ENCODE measurements around the gene CXCL8.

DNA sequence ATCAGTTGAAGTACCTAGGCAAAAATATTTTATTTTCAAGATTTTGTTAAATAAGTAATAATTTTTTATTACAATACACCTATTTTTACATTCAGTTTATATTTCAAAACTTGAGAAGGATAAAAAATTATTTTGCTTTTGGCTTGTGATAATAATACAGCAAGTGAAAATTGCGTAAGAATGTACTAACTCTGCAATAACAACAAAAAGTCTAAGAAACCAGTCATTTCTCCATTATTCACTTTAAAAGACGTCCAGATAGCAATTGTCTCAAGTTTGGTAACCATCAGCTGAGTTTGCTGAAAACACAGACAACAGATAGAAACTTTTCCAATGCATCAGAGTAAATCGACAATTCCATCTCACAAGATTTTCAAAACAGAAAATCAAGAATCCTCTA lies 12.1 kb downstream of the CXCL8 start:
- TF ChIP-seq CTCF (IDR thresholded peaks at IDR 0.05; ENCODE audit: low read depth, low read length) (no peak), EZH2phosphoT487 (IDR thresholded peaks at IDR 0.05; ENCODE audit: low read depth) (no peak)

Data from OCI-LY3 (cell line).